Activated CD4-positive, CD25-positive, alpha-beta regulatory T cell treated with anti-CD3 and anti-CD28 coated beads, Interleukin-2, amount 50 U/mL, for 72 hours (primary cell): Measurements from ENCODE around the gene SLC25A15.
"Not testable (repeated sequence)": the region's sequence is repeated elsewhere in the genome, so short reads cannot be mapped to it uniquely, and the experiment has no call there.

Experiments used
- DNase-seq: peaks from one replicate; pipeline ENCODE4 v3.0.0; 2021

The SLC25A15 gene

GRCh38 chr13:40782971-40783370 lies 6.4 kb upstream of the SLC25A15 start:
- DNase-seq, result not testable (repeated sequence)

DNA sequence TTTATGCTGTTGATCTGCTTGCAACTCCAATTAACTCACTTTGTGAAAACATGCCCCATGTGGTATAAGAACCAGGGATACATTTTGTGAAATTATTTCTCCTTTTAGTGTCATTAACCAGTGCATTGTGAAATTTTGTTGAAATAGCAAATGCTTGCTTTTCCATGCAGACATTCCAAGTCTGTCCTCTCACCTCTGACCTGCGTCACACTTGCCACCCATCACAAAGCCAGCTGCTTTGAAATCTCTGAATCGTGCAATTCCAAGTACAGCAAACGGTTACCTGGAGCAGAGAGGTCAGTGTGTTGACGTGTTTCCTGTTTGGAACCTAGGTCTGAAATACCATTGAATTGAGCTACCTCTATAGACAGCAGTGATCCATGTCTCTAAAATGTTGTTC lies 4.9 kb upstream of the SLC25A15 start:
- DNase-seq, result no peak

GRCh38 chr13:40786568-40786996 lies 2.8 kb upstream of the SLC25A15 start:
- no peak for DNase-seq

DNA sequence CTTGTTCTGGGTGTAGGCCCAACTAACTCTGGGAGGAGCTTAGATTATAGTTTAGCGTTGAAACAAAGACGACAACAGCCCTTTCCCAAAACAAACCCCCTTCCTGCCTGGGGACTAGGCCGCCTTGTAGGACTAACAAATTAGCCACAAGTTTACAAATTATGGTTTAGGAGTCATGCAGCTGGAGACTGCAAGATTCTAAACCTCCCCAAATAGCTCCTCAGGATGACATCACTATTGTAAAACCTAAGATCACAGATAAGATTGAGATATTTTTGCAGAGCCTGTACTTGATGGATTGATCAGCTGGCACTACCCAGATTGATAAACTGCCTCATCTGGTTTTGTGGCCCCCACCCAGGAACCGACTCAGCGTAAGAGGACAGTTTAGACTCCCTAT lies 2.3 kb upstream of the SLC25A15 start:
- DNase-seq, result no peak

DNA sequence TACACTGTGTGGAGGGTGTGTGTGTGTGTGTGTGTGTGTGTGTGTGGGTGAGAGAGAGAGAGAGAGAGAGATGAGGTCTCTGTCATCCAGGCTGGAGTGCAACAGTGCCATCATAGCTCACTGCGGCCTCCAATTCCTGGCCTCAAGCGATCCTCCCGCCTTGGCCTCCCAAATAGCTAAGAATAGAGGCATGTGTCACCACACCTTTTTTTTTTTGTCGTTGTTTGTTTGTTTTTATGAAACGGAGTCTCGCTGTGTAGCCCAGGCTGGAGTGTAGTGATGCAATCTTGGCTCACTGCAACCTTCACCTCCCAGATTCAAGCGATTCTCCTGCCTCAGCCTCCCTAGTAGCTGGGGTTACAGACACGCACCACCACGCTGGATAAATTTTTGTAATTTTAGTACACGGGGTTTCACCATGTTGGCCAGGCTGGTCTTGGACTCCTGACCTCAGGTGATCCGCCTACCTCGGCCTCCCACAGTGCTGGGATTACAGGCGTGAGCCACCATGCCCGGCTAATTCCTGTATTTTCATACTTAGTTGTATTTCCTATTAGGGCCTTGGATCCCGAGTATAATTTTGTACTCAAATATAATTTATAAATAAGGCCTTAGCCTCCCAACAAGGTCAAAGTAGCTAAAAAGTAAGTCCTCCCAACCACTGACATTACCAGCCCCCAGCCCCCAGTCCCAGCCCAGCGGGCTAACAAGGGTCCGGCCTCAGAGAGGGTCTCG lies 704 bp upstream of the SLC25A15 start:
- DNase-seq, result not testable (repeated sequence)

GRCh38 chr13:40790154-40790616 lies 774 bp downstream of the SLC25A15 start:
- DNase-seq, result no peak

DNA sequence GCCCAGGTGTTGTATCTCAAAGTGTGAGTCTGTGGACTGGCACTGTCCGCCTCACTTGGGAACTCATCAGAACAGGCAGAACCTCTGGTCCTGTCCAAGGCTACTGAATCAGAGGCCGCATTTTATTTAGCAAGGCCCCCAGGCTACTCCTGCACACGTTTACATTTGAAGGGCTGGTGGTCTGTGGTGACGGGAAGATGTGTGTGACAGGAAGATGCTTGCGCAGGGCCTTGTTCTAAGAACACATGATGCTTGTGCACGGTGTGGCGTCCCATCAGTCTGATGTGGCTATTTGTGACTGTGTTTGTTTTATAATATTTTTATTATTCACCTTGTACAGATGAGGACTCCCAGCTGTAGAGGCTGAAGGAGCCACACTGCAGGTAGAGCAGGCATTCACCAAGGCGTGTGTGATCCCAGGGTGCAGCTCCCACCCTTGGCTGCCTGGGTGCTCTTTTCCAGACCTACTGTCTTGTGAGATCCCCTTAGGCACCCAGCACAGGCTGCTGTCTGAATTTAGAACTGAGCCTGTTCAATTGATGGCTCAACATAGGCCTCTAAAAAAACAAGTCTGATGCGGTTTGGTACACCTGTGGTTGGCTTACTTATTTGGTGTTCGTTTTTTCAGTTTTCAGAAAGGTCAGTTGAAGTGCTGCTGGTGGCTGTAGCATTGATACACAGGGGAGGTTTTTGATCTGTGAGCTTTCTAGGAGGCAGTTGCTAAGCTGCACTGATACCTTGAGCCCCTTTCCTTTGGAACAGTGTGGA lies 3.1 kb downstream of the SLC25A15 start:
- no peak for DNase-seq

- no peak for DNase-seq
These were observed 3.9 kb downstream of the SLC25A15 start for GRCh38 chr13:40793339-40793738.

- DNase-seq, result no peak
These were observed 5.3 kb downstream of the SLC25A15 start for GRCh38 chr13:40794414-40795368.

DNA sequence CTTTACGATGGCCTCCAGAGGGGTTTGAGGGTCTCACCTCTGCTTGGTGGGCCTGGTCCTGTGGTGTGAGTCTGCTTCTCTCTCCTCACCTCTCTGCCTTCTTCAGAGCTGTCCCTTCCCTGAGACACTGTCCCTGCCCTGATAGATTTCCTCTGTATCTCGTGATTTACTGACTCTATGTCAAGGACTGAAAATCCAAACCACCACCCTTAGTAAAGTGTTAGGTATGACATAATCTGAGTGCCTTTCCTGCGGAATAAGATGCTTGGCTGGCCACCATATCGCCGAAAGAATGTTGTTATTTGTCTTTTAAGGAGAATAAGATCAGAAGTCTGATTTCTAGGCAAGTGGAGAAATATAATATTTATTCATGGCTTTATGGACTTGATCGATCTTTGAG lies 7.2 kb downstream of the SLC25A15 start:
- no peak for DNase-seq

- no peak for DNase-seq
These were observed 9.0 kb downstream of the SLC25A15 start for GRCh38 chr13:40798380-40798779.

GRCh38 chr13:40799508-40799907 lies 10.1 kb downstream of the SLC25A15 start:
- no peak for DNase-seq

DNA sequence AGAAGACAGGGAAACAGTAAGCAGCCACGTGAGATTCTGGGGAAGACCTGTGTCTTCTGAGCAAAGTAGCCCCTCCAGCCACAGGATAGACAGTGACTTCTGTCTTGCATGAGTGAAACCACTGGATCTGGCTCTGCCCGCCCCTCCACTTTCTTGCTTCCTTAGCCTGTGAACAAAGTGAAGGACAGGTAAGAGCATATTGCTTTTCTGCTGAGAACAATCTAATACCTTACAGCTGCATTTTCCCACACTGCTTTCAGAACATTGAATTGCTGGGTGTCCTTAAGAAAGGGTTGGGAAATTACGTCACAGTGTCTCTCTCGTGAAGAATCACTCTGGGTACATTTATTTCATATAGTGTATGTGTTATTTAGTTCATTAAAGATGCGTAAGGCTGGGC lies 11.1 kb downstream of the SLC25A15 start:
- DNase-seq, result no peak

GRCh38 chr13:40801255-40802217 lies 12.1 kb downstream of the SLC25A15 start:
- no peak for DNase-seq

DNA sequence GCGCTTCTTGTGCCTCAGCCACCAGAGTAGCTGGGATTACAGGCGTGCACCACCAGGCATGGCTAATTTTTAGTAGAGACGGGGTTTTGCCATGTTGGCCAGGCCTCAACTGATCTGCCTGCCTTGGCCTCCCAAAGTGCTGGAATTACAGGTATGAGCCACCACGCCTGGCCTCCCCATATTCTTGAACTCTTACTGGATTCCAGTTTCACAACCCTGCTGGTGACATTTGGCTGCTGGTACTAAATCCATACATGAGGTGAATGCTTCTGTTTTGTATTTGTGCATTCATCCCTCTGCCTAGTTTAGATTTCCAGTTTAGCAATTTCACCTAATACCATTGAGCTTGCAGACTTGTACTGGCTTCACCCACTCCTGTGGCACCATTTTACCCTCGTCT lies 13.9 kb downstream of the SLC25A15 start:
- no peak for DNase-seq

DNA sequence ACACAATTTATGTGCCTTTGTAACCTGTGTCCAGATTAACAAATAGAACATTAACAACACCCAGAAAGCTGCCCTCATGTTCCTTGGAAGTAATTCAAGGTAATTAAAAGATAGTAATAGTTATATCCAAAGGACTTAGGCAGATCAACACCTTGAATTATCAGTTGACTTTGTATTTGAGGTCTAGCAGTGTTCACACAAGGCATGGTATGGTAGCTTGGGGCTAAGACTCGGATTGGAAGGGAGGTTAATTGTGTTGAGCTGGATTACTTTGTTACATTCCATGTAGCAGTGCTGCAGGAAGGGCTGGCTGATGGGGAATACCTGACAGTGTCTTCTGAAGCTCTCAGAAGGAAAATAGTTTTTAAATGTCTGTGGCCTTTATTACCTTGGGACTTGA lies 16.8 kb downstream of the SLC25A15 start:
- no peak for DNase-seq

DNA sequence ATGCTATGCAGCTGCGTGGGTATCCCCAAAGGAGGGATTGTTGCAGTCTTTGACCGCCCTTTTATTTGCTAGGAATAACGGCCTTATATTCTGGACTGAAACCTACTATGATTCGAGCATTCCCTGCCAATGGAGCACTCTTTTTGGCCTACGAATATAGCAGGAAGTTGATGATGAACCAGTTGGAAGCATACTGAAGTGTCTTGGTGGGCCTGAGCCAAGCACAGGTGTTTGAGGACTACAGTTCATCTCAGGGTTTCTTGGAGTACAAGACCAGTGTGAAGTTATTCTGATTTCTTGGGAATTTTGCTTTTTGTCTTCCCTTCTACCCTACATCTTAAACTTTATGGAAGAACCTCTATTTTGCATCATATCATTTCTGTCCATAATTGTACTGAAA lies 20.1 kb downstream of the SLC25A15 start:
- no peak for DNase-seq

DNA sequence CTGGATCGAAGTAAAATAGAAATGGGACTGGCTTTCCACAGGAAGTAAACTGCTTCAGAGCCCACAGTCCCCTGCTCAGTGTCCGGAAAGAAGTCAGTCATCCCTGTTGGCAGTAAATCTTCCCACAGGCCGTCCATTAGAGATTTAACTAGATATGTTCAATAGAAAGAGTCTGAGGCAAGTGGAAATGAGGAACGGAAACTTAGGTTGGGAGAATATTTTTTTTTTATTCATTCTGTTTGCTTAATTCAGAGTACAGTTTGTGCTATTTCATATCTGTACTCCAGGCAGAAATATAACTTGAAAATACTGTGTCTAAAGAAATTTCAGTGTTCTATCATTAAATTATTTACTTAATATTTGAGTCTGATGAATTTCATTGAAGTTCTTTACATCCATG lies 22.7 kb downstream of the SLC25A15 start:
- no peak for DNase-seq

DNA sequence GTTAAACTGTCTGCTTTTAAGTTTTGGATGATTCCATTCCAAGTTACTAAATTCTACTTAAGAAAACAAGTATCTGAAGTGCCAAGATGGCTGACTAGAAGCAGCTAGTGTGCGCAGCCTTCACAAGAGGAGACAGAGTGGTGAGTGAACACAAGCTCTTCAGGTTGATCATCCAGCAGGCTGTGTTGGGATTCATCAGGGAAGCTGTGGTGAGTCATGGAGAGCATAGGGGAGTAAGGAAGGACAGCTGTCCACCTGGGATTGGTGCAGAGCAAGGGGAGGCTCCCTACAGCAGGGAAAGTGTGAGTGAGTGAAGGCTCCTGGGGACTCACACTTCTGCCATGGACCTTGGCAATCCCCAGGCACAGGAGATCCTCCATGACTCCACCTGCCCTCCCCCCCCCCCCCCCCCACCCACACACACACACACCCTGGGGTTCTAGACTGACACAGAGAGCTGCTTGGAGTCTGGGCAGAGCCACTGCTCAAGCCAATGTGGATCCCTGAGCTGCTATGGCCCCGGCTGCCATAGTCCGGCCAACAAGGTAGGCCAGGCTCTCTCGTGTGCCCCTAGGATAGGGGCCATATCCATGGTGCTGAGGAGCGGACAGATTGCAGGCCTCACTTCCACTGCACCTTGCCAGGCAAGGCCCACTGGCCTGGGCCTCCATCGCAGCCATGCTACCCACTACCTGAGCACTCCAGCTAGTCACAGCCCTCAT lies 23.5 kb downstream of the SLC25A15 start:
- DNase-seq, result no peak

DNA sequence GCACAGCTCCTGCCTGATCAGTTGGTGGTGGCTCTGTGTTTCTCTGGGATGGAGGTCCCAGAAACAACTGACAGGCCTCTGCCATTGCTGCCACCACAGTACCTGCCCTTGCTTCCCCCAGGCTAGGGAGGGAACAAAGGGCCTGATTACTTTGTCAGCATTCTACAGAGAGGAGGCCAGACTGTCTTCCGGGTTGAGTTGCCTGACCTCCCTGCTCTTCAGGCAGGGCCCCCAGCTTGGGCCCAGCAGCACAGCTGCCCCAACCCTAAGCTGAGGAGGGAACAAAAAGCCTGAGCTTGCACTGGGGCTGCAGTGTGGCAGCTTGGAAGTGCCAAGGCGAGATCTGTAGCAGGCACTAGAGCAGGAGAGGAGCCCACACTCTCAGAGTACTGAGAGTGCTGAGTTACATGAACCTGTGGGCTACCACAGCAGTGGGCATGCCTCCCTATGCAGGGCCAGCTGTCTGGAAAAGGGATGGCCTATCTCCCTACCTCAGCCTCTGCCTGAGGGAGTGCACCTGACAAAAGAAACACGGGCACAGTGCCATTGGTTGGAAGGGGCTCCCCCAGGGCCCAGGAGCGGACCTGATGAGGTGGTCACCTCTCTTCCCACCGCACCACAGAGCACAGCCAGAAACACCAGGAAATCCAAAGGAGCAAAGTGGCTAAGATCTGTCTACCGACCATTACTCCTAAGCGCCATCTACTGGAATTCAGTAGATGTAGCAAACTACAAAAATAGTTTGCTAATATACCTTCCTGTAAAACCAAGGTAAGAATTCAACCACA lies 24.4 kb downstream of the SLC25A15 start:
- no peak for DNase-seq
